H1 (cell line): ENCODE measurements around the gene KCTD15. TPM values are rescaled to one million over a fixed set of nuclear protein-coding genes. Genes with fewer than 3 reads are reported as not detected.

Experiments used
- EGR1 ChIP-seq: IDR thresholded peaks from 2 replicates; pipeline ENCODE4 v1.6.1; 2011; ENCODE audit warnings: low read depth, low read length, borderline replicate concordance
- EP300 ChIP-seq, 2 experiments: IDR thresholded peaks; 1 replicate in 1 of 2; 2 replicates in 1 of 2; pipeline ENCODE4 v1.6.1; 2011 to 2012; ENCODE audit warnings: low read depth in 2 of 2, low read length in 2 of 2, mild to moderate bottlenecking in 2 of 2, borderline replicate concordance in 1 of 2, inconsistent platforms in 1 of 2, moderate library complexity in 1 of 2
- SP2 ChIP-seq: IDR thresholded peaks from 2 replicates; pipeline ENCODE4 v1.6.1; 2012; ENCODE audit warnings: mild to moderate bottlenecking, low read length, inconsistent platforms
- polyA plus RNA-seq, 7 experiments: library from polyadenylated mRNA; depleted of rRNA in 3 of 7; stranded (reverse) in 5 of 7; unstranded in 2 of 7; fragments of >200 nt in 5 of 7; fragments of 200-250 nt in 2 of 7; gene quantifications; 1 replicate in 5 of 7; 2 replicates in 1 of 7; 4 replicates in 1 of 7; pipeline versions ENCODE4 v1.2.1 to v1.2.3, GENCODE V29; 2011 to 2013; ENCODE audit warnings: missing spikeins in 2 of 7, mixed read lengths in 2 of 7
- total RNA-seq: library from RNA; stranded (reverse); fragmentation: NEBNext Ultra II Directional; extraction: Animal tissue kit (Norgen Biotek cat#: 25700); gene quantifications from 2 replicates; pipeline ENCODE4 v1.2.1, GENCODE V29; 2021

The KCTD15 gene
- total and polyA plus RNA-seq, 2 of the 8 experiments (the other 6 are each of a cell fraction or from before 2014, with no cell fraction given) = 25.1 to 27.0 TPM

DNA sequence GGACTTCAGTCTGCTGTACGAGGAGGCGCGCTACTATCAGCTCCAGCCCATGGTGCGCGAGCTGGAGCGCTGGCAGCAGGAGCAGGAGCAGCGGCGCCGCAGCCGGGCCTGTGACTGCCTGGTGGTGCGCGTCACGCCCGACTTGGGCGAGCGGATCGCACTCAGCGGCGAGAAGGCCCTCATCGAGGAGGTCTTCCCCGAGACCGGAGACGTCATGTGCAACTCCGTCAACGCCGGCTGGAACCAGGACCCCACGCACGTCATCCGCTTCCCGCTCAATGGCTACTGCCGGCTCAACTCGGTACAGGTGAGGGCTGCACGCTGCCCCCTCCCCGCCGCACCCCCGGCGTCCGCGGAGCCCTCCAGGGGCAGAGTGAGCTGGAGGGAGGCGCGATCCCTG lies 14.6 kb downstream of the KCTD15 start (continued):
- TF ChIP-seq SP2 (no peak), EP300 (IDR thresholded peaks at IDR 0.05; ENCODE audit: borderline replicate concordance in 1 of 2, low read depth in 2 of 2, low read length in 2 of 2) (no peak), EGR1 (no peak)
